ENCODE results near the gene AHRR. TPM values are rescaled to one million over a fixed set of nuclear protein-coding genes. Genes with fewer than 3 reads are reported as not detected.
A peak's percentile ranks its signal among the peaks of the same experiment; 100 is the strongest.

AHRR gene
- total RNA-seq, 1 donor from 2014 or later = 54.9 TPM

- peak; percentile 79 for DNase-seq (ENCODE audit: extremely low spot score, unreplicated experiment)
- H3K4me1 Mint-ChIP-seq (ENCODE audit: unreplicated experiment) = peaks cover 49% of the 10 kb centered on the region
- TF ChIP-seq, protein P1, sequence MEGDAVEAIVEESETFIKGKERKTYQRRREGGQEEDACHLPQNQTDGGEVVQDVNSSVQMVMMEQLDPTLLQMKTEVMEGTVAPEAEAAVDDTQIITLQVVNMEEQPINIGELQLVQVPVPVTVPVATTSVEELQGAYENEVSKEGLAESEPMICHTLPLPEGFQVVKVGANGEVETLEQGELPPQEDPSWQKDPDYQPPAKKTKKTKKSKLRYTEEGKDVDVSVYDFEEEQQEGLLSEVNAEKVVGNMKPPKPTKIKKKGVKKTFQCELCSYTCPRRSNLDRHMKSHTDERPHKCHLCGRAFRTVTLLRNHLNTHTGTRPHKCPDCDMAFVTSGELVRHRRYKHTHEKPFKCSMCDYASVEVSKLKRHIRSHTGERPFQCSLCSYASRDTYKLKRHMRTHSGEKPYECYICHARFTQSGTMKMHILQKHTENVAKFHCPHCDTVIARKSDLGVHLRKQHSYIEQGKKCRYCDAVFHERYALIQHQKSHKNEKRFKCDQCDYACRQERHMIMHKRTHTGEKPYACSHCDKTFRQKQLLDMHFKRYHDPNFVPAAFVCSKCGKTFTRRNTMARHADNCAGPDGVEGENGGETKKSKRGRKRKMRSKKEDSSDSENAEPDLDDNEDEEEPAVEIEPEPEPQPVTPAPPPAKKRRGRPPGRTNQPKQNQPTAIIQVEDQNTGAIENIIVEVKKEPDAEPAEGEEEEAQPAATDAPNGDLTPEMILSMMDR (IDR thresholded peaks at IDR 0.05) = no peak
- peak overlapping the region; percentile 64 for H3K27ac Mint-ChIP-seq (ENCODE audit: unreplicated experiment)
- H3K27me3 Mint-ChIP-seq (ENCODE audit: unreplicated experiment) = no peaks in the 10 kb centered on the region
- H3K4me3 Mint-ChIP-seq (ENCODE audit: unreplicated experiment) = no peak overlapping the region
- peaks cover 4% of the 10 kb centered on the region for H3K9me3 Mint-ChIP-seq (ENCODE audit: unreplicated experiment)
- H3K36me3 Mint-ChIP-seq (ENCODE audit: unreplicated experiment) = peaks cover 29% of the 10 kb centered on the region
These were observed 69.3 kb downstream of the AHRR start for GRCh38 chr5:390623-391491.

DNA sequence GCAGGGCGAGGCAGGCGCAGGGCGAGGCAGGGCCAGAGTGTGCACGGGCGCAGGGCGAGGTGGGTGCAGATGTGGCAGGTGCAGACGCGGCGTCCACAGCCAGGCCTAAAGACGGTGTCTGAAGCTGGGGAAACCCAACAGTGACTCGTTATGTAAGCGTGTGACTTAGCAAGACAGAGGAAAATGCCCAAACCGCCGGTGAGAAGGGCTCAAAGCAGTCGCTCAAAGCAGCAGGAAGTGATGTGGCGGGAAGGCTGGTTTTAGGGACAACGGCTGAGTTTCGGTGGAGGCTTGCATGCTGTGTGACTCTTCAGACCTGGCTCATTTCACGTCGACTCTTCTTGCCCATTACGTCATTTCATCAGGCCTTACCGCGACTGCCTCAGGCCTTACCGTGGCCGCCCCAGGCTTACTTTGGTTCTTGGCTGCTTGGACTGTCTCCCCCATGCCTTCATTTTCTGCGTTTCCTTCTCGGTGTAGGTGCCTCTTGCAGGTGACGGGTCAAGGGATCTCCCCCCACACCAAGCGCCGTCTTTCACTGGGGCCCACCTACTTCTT is 71.0 kb downstream of the AHRR start:
- peaks cover 47% of the 10 kb centered on the region for H3K4me1 Mint-ChIP-seq (ENCODE audit: unreplicated experiment)
- peaks cover 19% of the 10 kb centered on the region for H3K36me3 Mint-ChIP-seq (ENCODE audit: unreplicated experiment)
- peak overlapping the region; percentile 96 for H3K27ac Mint-ChIP-seq (ENCODE audit: unreplicated experiment)
- DNase-seq (ENCODE audit: extremely low spot score, unreplicated experiment) = peak; percentile 73
- H3K9me3 Mint-ChIP-seq (ENCODE audit: unreplicated experiment) = no peaks in the 10 kb centered on the region
- TF ChIP-seq, protein P1 (IDR thresholded peaks at IDR 0.05) = no peak
- no peak overlapping the region for H3K4me3 Mint-ChIP-seq (ENCODE audit: unreplicated experiment)
- H3K27me3 Mint-ChIP-seq (ENCODE audit: unreplicated experiment) = no peaks in the 10 kb centered on the region

DNA sequence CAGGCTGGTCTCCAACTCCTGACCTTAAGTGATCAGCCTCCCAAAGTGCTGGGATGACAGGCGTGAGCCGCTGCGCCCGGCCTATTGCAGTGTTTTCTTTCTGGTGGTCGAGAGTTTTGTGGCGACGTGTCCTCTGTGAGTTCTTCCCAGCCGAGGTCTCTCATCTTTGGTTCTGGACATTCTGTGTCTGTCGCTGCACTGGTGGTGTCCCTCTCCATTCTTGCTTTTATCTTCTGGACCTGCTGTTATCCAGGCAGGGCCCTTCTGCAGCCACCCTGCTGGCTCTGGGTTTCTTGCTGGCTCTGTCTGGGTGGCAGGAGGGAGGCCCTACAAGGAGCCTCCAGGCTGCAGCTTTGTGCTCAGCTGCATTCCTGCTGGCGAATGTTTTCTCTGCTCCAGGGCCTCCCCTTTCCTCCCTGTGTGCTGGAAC is 72.3 kb downstream of the AHRR start:
- H3K9me3 Mint-ChIP-seq (ENCODE audit: unreplicated experiment) = no peaks in the 10 kb centered on the region
- DNase-seq (ENCODE audit: extremely low spot score, unreplicated experiment) = peak; percentile 70
- TF ChIP-seq, protein P1 (IDR thresholded peaks at IDR 0.05) = no peak
- H3K4me1 Mint-ChIP-seq (ENCODE audit: unreplicated experiment) = peaks cover 54% of the 10 kb centered on the region
- peaks cover 10% of the 10 kb centered on the region for H3K36me3 Mint-ChIP-seq (ENCODE audit: unreplicated experiment)
- peak overlapping the region; percentile 96 for H3K27ac Mint-ChIP-seq (ENCODE audit: unreplicated experiment)
- peak overlapping the region; percentile 7 for H3K4me3 Mint-ChIP-seq (ENCODE audit: unreplicated experiment)
- no peaks in the 10 kb centered on the region for H3K27me3 Mint-ChIP-seq (ENCODE audit: unreplicated experiment)

DNA sequence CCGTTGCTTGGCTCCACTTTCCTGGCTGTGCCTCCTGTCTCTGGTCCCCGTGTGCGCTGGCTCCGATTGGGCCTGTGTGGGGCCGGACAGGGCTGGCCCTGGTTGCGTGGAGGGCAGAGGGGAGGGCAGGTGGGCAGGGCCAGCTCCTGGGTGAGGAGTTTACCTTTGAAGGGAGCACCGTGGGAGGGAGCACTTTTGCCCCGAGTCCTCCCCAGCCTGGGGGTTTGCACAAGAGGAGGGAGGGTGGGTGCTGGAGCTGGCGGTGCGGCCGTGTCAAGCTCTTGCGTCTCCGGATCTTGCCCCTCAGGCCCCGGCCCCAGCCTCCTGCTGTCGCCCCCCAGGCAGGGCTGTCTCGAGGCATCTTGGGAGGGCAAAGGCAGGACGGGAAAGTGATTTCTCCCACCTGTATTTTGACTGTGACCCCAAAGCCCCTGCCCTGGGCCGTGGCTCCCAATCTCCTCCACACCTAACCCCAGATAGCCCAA is 73.2 kb downstream of the AHRR start:
- TF ChIP-seq, protein P1 (IDR thresholded peaks at IDR 0.05) = no peak
- peak overlapping the region; percentile 99 for H3K27ac Mint-ChIP-seq (ENCODE audit: unreplicated experiment)
- peaks cover 63% of the 10 kb centered on the region for H3K4me1 Mint-ChIP-seq (ENCODE audit: unreplicated experiment)
- H3K27me3 Mint-ChIP-seq (ENCODE audit: unreplicated experiment) = no peaks in the 10 kb centered on the region
- H3K36me3 Mint-ChIP-seq (ENCODE audit: unreplicated experiment) = peaks cover 10% of the 10 kb centered on the region
- no peaks in the 10 kb centered on the region for H3K9me3 Mint-ChIP-seq (ENCODE audit: unreplicated experiment)
- H3K4me3 Mint-ChIP-seq (ENCODE audit: unreplicated experiment) = no peak overlapping the region
- peak; percentile 79 for DNase-seq (ENCODE audit: extremely low spot score, unreplicated experiment)

Measured in osteocyte (in vitro differentiated cells).